NOMO-1 (cell line): Measurements from ENCODE around the gene ADAMTS14.

ENCODE experiments used
- DNase-seq, 2 experiments: peaks; one replicate each; lab custom pipeline; 2025; ENCODE audit not compliant: unreplicated experiment in 2 of 2; lab: John Stamatoyannopoulos, UW

Gene ADAMTS14

GRCh38 chr10:70807556-70807955 is 135.2 kb downstream of the ADAMTS14 start:
- no peak for DNase-seq

- no peak for DNase-seq
Observed at GRCh38 chr10:70809011-70809611, 136.8 kb downstream of the ADAMTS14 start.

GRCh38 chr10:70809726-70810125 is 137.4 kb downstream of the ADAMTS14 start:
- DNase-seq: no peak

- DNase-seq: no peak
Observed at GRCh38 chr10:70810967-70811366, 138.7 kb downstream of the ADAMTS14 start.

GRCh38 chr10:70811881-70812280 is 139.6 kb downstream of the ADAMTS14 start:
- no peak for DNase-seq
